Transverse colon (tissue), 4 donors: ENCODE results near the gene TTC19.

Experiments used
- EP300 ChIP-seq: sonication (generic); formaldehyde crosslinking; IDR thresholded peaks from one replicate; pipeline ENCODE4 v1.6.1; 2017; ENCODE audit warnings: antibody characterized with exemption, low read depth
- POLR2A ChIP-seq: fragments of 450-650 bp; IDR thresholded peaks from one replicate; pipeline ENCODE4 v1.6.1; 2016; ENCODE audit warnings: antibody characterized with exemption, mild to moderate bottlenecking, moderate library complexity
- POLR2AphosphoS5 ChIP-seq, 3 donors: sonication (generic); formaldehyde crosslinking; IDR thresholded peaks; one replicate each; pipeline ENCODE4 v1.6.1; 2016; ENCODE audit warnings: antibody characterized with exemption in 3 of 3
- TF ChIP-seq, protein P1 (sequence below), 5 experiments: fragments of 200-600 bp in 3 of 5; fragments of 450-650 bp in 2 of 5; sonication (generic) in 3 of 5; IDR thresholded peaks; 1 replicate in 2 of 5; 2 replicates in 3 of 5; pipeline ENCODE4 v1.5.1; 2016 to 2017; ENCODE audit warnings: antibody characterized with exemption in 5 of 5, inconsistent platforms in 3 of 5, mild to moderate bottlenecking in 2 of 5, moderate library complexity in 1 of 5

DNA sequence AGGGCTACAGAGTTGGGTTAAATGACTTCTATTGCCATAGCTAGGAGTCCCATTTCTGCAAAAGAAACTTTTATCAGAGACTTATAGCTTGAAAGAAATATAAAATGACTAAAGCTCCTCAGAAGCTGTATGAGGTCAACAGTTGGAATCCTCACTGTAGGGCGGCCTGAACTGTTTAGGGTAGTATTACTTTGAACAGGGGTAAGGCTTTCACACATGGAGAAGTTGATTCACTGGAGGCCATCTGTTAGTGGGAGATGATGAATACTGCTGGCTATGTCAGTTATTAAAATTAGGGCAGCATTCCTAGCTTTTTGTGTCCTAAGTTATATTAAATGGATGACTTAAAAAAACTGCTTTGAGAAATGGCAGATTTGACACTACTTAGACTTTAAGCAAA is 6.0 kb downstream of the TTC19 start:
- TF ChIP-seq, protein P1, sequence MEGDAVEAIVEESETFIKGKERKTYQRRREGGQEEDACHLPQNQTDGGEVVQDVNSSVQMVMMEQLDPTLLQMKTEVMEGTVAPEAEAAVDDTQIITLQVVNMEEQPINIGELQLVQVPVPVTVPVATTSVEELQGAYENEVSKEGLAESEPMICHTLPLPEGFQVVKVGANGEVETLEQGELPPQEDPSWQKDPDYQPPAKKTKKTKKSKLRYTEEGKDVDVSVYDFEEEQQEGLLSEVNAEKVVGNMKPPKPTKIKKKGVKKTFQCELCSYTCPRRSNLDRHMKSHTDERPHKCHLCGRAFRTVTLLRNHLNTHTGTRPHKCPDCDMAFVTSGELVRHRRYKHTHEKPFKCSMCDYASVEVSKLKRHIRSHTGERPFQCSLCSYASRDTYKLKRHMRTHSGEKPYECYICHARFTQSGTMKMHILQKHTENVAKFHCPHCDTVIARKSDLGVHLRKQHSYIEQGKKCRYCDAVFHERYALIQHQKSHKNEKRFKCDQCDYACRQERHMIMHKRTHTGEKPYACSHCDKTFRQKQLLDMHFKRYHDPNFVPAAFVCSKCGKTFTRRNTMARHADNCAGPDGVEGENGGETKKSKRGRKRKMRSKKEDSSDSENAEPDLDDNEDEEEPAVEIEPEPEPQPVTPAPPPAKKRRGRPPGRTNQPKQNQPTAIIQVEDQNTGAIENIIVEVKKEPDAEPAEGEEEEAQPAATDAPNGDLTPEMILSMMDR (IDR thresholded peaks at IDR 0.05), result no peak
- TF ChIP-seq POLR2A, result no peak
- TF ChIP-seq POLR2AphosphoS5 (IDR thresholded peaks at IDR 0.05), result no peak
- no peak for TF ChIP-seq EP300
